ENCODE measurements around the gene CTXN1.

- TF ChIP-seq CTCF (IDR thresholded peaks at IDR 0.05), result peak in 1 of 6 experiments; percentile 5
- no peak for TF ChIP-seq POLR2A (IDR thresholded peaks at IDR 0.05)
Observed at GRCh38 chr19:7933411-7933810, 7.5 kb upstream of the CTXN1 start.

All from adrenal gland (tissue), 5 donors.